ENCODE data around the gene PLEKHG3. TPM values are rescaled to one million over a fixed set of nuclear protein-coding genes. Genes with fewer than 3 reads are reported as not detected.

PLEKHG3 gene
- total RNA-seq, 1 experiment from 2014 or later, result 75.3 TPM

DNA sequence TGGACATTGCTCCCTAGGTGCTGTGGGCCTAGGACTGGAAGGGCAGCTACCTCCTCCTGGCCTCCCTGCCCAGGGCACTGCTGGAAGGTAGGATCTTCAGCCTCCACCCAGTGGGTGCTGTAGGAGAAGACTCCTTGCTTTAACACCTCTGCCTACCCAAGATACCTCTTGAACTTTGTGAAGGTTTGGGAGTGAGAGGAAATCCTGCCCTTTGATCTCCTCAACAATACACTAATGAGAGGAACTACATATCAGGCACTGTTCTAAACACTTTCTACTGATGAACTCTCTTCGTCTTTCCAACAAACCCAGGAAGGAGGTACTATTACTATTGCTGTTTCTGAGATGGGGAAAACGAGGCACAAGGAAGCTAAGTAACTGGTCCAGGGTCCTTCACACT lies 66.9 kb downstream of the PLEKHG3 start:
- H3K36me3 Mint-ChIP-seq, result peaks cover 33% of the 10 kb centered on the region
- peaks cover 27% of the 10 kb centered on the region for H3K9me3 Mint-ChIP-seq
- H3K27ac Mint-ChIP-seq, result no peak overlapping the region
- ATAC-seq (no peak), DNase-seq (ENCODE audit: low spot score) (no peak)
- H3K4me3 Mint-ChIP-seq, result no peak overlapping the region
- peaks cover 14% of the 10 kb centered on the region for H3K4me1 Mint-ChIP-seq
- ChIA-PET CTCF (interaction anchor here (11.4 kb wide), 1 partner anchor 31 kb away, joined by 75 read pairs; no protein-coding TSS in a partner anchor), POLR2A (no interaction called here)
- peaks cover 3% of the 10 kb centered on the region; the same call in 1 of the 2 replicates for H3K27me3 Mint-ChIP-seq (ENCODE audit: low read depth)
- TF ChIP-seq RORB (CRISPR knock-in tag; IDR thresholded peaks at IDR 0.05), result no peak
- no peak for TF ChIP-seq NR1H2 (CRISPR knock-in tag; IDR thresholded peaks at IDR 0.05)
- TF ChIP-seq, protein P1, sequence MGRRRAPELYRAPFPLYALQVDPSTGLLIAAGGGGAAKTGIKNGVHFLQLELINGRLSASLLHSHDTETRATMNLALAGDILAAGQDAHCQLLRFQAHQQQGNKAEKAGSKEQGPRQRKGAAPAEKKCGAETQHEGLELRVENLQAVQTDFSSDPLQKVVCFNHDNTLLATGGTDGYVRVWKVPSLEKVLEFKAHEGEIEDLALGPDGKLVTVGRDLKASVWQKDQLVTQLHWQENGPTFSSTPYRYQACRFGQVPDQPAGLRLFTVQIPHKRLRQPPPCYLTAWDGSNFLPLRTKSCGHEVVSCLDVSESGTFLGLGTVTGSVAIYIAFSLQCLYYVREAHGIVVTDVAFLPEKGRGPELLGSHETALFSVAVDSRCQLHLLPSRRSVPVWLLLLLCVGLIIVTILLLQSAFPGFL (CRISPR knock-in tag; IDR thresholded peaks at IDR 0.05; ENCODE audit: borderline replicate concordance), result no peak
- no peak for TF ChIP-seq FOXJ3 (CRISPR knock-in tag; IDR thresholded peaks at IDR 0.05; ENCODE audit: borderline replicate concordance)
- TF ChIP-seq TEAD4 (CRISPR knock-in tag; IDR thresholded peaks at IDR 0.05), result no peak
- TF ChIP-seq, protein P2, sequence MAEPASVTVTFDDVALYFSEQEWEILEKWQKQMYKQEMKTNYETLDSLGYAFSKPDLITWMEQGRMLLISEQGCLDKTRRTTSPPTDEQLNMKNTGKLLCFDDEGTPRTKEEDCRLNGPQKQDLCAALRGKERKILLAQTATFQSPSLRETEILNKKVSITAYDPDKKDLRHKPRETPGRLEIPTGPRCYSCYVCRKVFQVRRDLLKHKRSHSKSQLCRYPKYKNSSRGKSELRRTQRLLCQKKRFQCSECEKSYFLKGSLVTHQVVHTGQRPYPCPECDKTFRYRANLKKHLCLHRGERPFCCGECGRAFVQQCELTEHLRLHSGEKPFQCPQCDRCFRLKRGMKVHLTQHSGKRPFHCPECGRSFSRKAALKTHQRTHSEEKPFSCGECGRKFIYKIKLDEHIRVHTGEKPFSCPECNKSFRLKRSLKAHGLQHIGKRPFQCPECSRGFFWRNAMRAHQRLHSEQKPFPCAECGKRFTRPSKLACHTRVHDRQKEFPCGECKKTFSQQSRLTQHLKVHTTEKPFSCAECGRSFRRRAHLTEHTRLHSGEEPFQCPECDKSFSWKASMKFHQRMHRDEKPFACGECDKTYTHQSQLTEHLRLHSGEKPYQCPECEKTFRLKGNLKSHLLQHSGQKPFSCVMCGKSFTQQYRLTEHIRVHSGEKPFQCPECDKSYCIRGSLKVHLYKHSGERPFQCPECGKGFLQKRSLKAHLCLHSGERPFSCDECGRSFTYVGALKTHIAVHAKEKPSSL (CRISPR knock-in tag; conservative IDR thresholded peaks at IDR 0.05), result no peak
- no peak for TF ChIP-seq ZNF423 (CRISPR knock-in tag; IDR thresholded peaks at IDR 0.05)
- TF ChIP-seq, protein P3, sequence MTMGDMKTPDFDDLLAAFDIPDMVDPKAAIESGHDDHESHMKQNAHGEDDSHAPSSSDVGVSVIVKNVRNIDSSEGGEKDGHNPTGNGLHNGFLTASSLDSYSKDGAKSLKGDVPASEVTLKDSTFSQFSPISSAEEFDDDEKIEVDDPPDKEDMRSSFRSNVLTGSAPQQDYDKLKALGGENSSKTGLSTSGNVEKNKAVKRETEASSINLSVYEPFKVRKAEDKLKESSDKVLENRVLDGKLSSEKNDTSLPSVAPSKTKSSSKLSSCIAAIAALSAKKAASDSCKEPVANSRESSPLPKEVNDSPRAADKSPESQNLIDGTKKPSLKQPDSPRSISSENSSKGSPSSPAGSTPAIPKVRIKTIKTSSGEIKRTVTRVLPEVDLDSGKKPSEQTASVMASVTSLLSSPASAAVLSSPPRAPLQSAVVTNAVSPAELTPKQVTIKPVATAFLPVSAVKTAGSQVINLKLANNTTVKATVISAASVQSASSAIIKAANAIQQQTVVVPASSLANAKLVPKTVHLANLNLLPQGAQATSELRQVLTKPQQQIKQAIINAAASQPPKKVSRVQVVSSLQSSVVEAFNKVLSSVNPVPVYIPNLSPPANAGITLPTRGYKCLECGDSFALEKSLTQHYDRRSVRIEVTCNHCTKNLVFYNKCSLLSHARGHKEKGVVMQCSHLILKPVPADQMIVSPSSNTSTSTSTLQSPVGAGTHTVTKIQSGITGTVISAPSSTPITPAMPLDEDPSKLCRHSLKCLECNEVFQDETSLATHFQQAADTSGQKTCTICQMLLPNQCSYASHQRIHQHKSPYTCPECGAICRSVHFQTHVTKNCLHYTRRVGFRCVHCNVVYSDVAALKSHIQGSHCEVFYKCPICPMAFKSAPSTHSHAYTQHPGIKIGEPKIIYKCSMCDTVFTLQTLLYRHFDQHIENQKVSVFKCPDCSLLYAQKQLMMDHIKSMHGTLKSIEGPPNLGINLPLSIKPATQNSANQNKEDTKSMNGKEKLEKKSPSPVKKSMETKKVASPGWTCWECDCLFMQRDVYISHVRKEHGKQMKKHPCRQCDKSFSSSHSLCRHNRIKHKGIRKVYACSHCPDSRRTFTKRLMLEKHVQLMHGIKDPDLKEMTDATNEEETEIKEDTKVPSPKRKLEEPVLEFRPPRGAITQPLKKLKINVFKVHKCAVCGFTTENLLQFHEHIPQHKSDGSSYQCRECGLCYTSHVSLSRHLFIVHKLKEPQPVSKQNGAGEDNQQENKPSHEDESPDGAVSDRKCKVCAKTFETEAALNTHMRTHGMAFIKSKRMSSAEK (CRISPR knock-in tag; IDR thresholded peaks at IDR 0.05; ENCODE audit: borderline replicate concordance), result no peak
- no peak for TF ChIP-seq SMAD4 (CRISPR knock-in tag; IDR thresholded peaks at IDR 0.05)
- TF ChIP-seq, protein P4, sequence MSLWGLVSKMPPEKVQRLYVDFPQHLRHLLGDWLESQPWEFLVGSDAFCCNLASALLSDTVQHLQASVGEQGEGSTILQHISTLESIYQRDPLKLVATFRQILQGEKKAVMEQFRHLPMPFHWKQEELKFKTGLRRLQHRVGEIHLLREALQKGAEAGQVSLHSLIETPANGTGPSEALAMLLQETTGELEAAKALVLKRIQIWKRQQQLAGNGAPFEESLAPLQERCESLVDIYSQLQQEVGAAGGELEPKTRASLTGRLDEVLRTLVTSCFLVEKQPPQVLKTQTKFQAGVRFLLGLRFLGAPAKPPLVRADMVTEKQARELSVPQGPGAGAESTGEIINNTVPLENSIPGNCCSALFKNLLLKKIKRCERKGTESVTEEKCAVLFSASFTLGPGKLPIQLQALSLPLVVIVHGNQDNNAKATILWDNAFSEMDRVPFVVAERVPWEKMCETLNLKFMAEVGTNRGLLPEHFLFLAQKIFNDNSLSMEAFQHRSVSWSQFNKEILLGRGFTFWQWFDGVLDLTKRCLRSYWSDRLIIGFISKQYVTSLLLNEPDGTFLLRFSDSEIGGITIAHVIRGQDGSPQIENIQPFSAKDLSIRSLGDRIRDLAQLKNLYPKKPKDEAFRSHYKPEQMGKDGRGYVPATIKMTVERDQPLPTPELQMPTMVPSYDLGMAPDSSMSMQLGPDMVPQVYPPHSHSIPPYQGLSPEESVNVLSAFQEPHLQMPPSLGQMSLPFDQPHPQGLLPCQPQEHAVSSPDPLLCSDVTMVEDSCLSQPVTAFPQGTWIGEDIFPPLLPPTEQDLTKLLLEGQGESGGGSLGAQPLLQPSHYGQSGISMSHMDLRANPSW (CRISPR knock-in tag; conservative IDR thresholded peaks at IDR 0.05; ENCODE audit: low read depth), result no peak
- no peak for TF ChIP-seq ZNF219 (CRISPR knock-in tag; IDR thresholded peaks at IDR 0.05; ENCODE audit: borderline replicate concordance)
- no peak for TF ChIP-seq MYBL2 (CRISPR knock-in tag; IDR thresholded peaks at IDR 0.05)
- no peak for TF ChIP-seq JUN (CRISPR knock-in tag; IDR thresholded peaks at IDR 0.05)
- TF ChIP-seq, protein P5, sequence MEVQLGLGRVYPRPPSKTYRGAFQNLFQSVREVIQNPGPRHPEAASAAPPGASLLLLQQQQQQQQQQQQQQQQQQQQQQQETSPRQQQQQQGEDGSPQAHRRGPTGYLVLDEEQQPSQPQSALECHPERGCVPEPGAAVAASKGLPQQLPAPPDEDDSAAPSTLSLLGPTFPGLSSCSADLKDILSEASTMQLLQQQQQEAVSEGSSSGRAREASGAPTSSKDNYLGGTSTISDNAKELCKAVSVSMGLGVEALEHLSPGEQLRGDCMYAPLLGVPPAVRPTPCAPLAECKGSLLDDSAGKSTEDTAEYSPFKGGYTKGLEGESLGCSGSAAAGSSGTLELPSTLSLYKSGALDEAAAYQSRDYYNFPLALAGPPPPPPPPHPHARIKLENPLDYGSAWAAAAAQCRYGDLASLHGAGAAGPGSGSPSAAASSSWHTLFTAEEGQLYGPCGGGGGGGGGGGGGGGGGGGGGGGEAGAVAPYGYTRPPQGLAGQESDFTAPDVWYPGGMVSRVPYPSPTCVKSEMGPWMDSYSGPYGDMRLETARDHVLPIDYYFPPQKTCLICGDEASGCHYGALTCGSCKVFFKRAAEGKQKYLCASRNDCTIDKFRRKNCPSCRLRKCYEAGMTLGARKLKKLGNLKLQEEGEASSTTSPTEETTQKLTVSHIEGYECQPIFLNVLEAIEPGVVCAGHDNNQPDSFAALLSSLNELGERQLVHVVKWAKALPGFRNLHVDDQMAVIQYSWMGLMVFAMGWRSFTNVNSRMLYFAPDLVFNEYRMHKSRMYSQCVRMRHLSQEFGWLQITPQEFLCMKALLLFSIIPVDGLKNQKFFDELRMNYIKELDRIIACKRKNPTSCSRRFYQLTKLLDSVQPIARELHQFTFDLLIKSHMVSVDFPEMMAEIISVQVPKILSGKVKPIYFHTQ (CRISPR knock-in tag; IDR thresholded peaks at IDR 0.05), result no peak

Data from WTC11 (cell line).